Loucy (cell line): ENCODE results near the gene BTBD9.

Experiments used
- CTCF ChIP-seq: fragments of 200-600 bp; sonication (generic); conservative IDR thresholded peaks from 2 replicates; pipeline ENCODE4 v1.5.1; 2014; ENCODE audit warnings: mild to moderate bottlenecking, antibody characterized with exemption, low read length
- EZH2phosphoT487 ChIP-seq: fragments of 200-600 bp; IDR thresholded peaks from 2 replicates; pipeline ENCODE4 v1.6.1; 2018; ENCODE audit warnings: antibody characterized with exemption, mild to moderate bottlenecking, moderate library complexity, borderline replicate concordance

- TF ChIP-seq CTCF (no peak), EZH2phosphoT487 (no peak)
Observed at GRCh38 chr6:38508894-38509293, 130.8 kb downstream of the BTBD9 start.
